K562 (cell line): ENCODE data around the gene NRIP2. TPM values are rescaled to one million over a fixed set of nuclear protein-coding genes. Genes with fewer than 3 reads are reported as not detected.
A peak's percentile ranks its signal among the peaks of the same experiment; 100 is the strongest.

Source experiments
- CTCFL ChIP-seq: IDR thresholded peaks from 2 replicates; pipeline ENCODE4 v1.6.1; 2011; ENCODE audit warnings: borderline replicate concordance, low read depth, mild to moderate bottlenecking, moderate library complexity, low read length; ENCODE audit not compliant: insufficient read depth, poor library complexity, severe bottlenecking
- SMARCA4 ChIP-seq: fragments of 450-650 bp; IDR thresholded peaks from 2 replicates; pipeline ENCODE4 v1.6.1; 2016
- ZNF589 ChIP-seq: fragments of 200-800 bp; sonication (Bioruptor generic); IDR thresholded peaks from 2 replicates; pipeline ENCODE4 v1.6.1; 2016; ENCODE audit warnings: low read depth, missing genetic modification characterization, missing compliant biosample characterization
- ZNF655 ChIP-seq: fragments of 250-450 bp; sonication (Bioruptor Pico); IDR thresholded peaks from 2 replicates; pipeline ENCODE4 v1.5.0; 2021
- polyA plus RNA-seq, 8 experiments: library from polyadenylated mRNA; depleted of rRNA in 4 of 8; stranded (reverse) in 5 of 8; unstranded in 3 of 8; fragments of >200 nt; fragmentation: Nextera tagmentation in 2 of 8; fragmentation: Illumina TruSeq in 1 of 8; extraction: Ambion mirVana in 2 of 8; extraction: Trizol in 1 of 8; gene quantifications; 2 replicates each; pipeline versions ENCODE4 v1.2.1 to v1.2.3, GENCODE V29; 2011 to 2014; ENCODE audit warnings: inconsistent platforms in 1 of 8, missing spikeins in 1 of 8
- total RNA-seq, 7 experiments: library from RNA; depleted of rRNA in 6 of 7; stranded (reverse); fragments of >200 nt in 6 of 7; fragmentation: Illumina TruSeq in 2 of 7; extraction: Trizol in 2 of 7; gene quantifications; 2 replicates each; pipeline versions ENCODE4 v1.2.1 to v1.2.3, GENCODE V29; 2011 to 2021; ENCODE audit warnings: low replicate concordance in 1 of 7

Gene NRIP2
- total and polyA plus RNA-seq, 9 of the 15 experiments (the other 6 are each of a cell fraction or from before 2014, with no cell fraction given) = 0.07 to 0.10 TPM; not detected in 7

- TF ChIP-seq CTCFL = peak; percentile 52
- 0 out of 2 replicates have a peak, but pooled peaks have one; percentile 15 for TF ChIP-seq SMARCA4
- no peak for TF ChIP-seq ZNF655 (CRISPR knock-in tag)
- TF ChIP-seq ZNF589 (CRISPR knock-in tag) = 0 out of 2 replicates have a peak, but pooled peaks have one; percentile 18
Measured at GRCh38 chr12:2813214-2814185, 21.3 kb downstream of the NRIP2 start (continued).
